ENCODE results near the gene RINL. TPM values are rescaled to one million over a fixed set of nuclear protein-coding genes. Genes with fewer than 3 reads are reported as not detected.

Gene RINL
- polyA plus RNA-seq, 1 donor (not counting 4 experiments of a cell fraction or from before 2014, with no cell fraction given): 6.3 TPM

DNA sequence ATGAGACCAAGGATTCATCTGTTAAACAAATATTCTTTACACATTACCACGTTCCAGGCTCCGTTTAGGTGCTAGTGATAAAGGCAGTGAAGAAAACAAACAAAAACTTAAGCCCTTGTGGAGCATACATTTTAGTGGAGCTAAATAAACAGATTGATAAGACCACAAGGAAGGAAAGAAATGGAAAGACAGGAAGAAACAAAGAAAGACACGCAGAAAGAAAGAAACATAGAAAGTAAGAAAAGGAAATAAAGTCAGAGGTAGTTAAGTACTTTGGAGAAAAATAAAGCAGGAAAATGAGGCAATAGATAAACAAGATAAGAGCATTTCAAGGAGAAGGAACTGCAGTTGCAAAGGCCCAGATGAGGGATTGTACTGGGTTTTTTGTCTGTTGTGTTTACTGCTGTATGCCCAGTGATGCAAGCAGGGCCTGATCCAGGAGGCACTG, 22.7 kb upstream of the RINL start:
- no peak for TF ChIP-seq EZH2 (IDR thresholded peaks at IDR 0.05; ENCODE audit: low read length)
- no peak for TF ChIP-seq CTCF (optimal IDR thresholded peaks at IDR 0.05 in 1 of 3, IDR thresholded peaks at IDR 0.05 in 1 of 3, conservative IDR thresholded peaks at IDR 0.05 in 1 of 3; ENCODE audit: extremely low read depth in 1 of 3, insufficient read depth in 2 of 3, low read length in 3 of 3)
- no peak overlapping the region for H2AFZ ChIP-seq (ENCODE audit: control insufficient read depth, low read length)
- dilution Hi-C loops (cut with MboI; ENCODE audit: extremely low pct_ligation_motif_present, low sequenced_read_pairs): no loop called here
- H3K36me3 ChIP-seq (ENCODE audit: control insufficient read depth in 2 of 2, extremely low read depth in 1 of 2, insufficient read depth in 2 of 2, low read length in 2 of 2): peaks cover 0 to 1% of the 10 kb centered on the region in 2 experiments
- peak overlapping the region; percentile 98 for H3K4me2 ChIP-seq (ENCODE audit: control insufficient read depth, extremely low read depth, insufficient read depth, low read depth, low read length)
- H3K9ac ChIP-seq (ENCODE audit: control insufficient read depth, extremely low read depth, insufficient read depth, low read length): peak overlapping the region; percentile 98
- H3K4me1 ChIP-seq (ENCODE audit: control insufficient read depth, extremely low read depth, insufficient read depth, low read length): peaks cover 14% of the 10 kb centered on the region
- H4K20me1 ChIP-seq (ENCODE audit: control insufficient read depth, extremely low read depth, insufficient read depth, low read length): no peaks in the 10 kb centered on the region
- DNase-seq (ENCODE audit: low read depth, low spot score) (no peak), FAIRE-seq (no peak)
- H3K27ac ChIP-seq (ENCODE audit: control insufficient read depth, insufficient read depth, low read length): peak overlapping the region; percentile 97
- no peaks in the 10 kb centered on the region for H3K27me3 ChIP-seq (ENCODE audit: control insufficient read depth, extremely low read depth, insufficient read depth, low read length)
- H3K9me1 ChIP-seq (ENCODE audit: control insufficient read depth, extremely low read depth, insufficient read depth, low read length): no peaks in the 10 kb centered on the region
- H3K4me3 ChIP-seq (ENCODE audit: control insufficient read depth in 2 of 3, extremely low read depth in 1 of 3, insufficient read depth in 2 of 3, low read depth in 1 of 3, low read length in 3 of 3): peak overlapping the region; percentile 80 to 98 (median 96)
- no peaks in the 10 kb centered on the region for H3K9me3 ChIP-seq (ENCODE audit: control insufficient read depth, low read depth, low read length)
- peaks cover 28% of the 10 kb centered on the region for H3K79me2 ChIP-seq (ENCODE audit: control insufficient read depth, insufficient read depth, low read length)

- Histone ChIP-seq H3K4me3 (ENCODE audit: control insufficient read depth in 2 of 3, extremely low read depth in 1 of 3, insufficient read depth in 2 of 3, low read depth in 1 of 3, low read length in 3 of 3) (peak overlapping the region; percentile 80 to 98 (median 96)), H3K36me3 (ENCODE audit: control insufficient read depth in 2 of 2, extremely low read depth in 1 of 2, insufficient read depth in 2 of 2, low read length in 2 of 2) (no peaks in the 10 kb centered on the region), H2AFZ (ENCODE audit: control insufficient read depth, low read length) (peak overlapping the region; percentile 73), H3K9me1 (ENCODE audit: control insufficient read depth, extremely low read depth, insufficient read depth, low read length) (no peaks in the 10 kb centered on the region), H3K9ac (ENCODE audit: control insufficient read depth, extremely low read depth, insufficient read depth, low read length) (peak overlapping the region; percentile 98), H3K9me3 (ENCODE audit: control insufficient read depth, low read depth, low read length) (no peaks in the 10 kb centered on the region), H3K79me2 (ENCODE audit: control insufficient read depth, insufficient read depth, low read length) (peaks cover 28% of the 10 kb centered on the region), H3K4me1 (ENCODE audit: control insufficient read depth, extremely low read depth, insufficient read depth, low read length) (peaks cover 14% of the 10 kb centered on the region), H4K20me1 (ENCODE audit: control insufficient read depth, extremely low read depth, insufficient read depth, low read length) (no peaks in the 10 kb centered on the region), H3K27me3 (ENCODE audit: control insufficient read depth, extremely low read depth, insufficient read depth, low read length) (no peaks in the 10 kb centered on the region), H3K27ac (ENCODE audit: control insufficient read depth, insufficient read depth, low read length) (peak overlapping the region; percentile 97), H3K4me2 (ENCODE audit: control insufficient read depth, extremely low read depth, insufficient read depth, low read depth, low read length) (peak overlapping the region; percentile 98)
- dilution Hi-C loops (cut with MboI; ENCODE audit: extremely low pct_ligation_motif_present, low sequenced_read_pairs): no loop called here
- no peak for TF ChIP-seq EZH2 (IDR thresholded peaks at IDR 0.05; ENCODE audit: low read length)
- TF ChIP-seq CTCF (optimal IDR thresholded peaks at IDR 0.05 in 1 of 3, IDR thresholded peaks at IDR 0.05 in 1 of 3, conservative IDR thresholded peaks at IDR 0.05 in 1 of 3; ENCODE audit: extremely low read depth in 1 of 3, insufficient read depth in 2 of 3, low read length in 3 of 3): no peak
- FAIRE-seq (no peak), DNase-seq (ENCODE audit: low read depth, low spot score) (no peak)
Observed at GRCh38 chr19:38900202-38900629, 22.1 kb upstream of the RINL start.
